ENCODE measurements around the gene UNC5C.

DNA sequence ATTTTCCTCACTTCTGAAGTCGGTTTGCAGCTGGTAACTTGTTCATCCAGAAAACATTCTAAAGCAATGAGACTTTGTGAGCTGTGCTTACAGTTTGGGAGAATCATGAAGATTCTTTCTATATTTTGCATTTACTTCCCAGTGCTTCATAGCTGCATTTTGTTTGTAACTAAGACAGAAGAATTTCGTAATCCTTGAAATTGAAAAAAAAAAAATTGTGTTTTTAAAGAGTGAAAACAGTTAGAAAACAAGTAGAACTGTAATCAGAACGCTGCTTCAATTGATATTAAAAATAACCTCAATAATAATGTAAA lies 392.4 kb downstream of the UNC5C start:
- TF ChIP-seq FOXK2 (IDR thresholded peaks at IDR 0.05), result no peak
- TF ChIP-seq NR2C2 (IDR thresholded peaks at IDR 0.05; ENCODE audit: borderline replicate concordance, control insufficient read depth, insufficient read length, low read depth), result no peak
- TF ChIP-seq, protein P1, sequence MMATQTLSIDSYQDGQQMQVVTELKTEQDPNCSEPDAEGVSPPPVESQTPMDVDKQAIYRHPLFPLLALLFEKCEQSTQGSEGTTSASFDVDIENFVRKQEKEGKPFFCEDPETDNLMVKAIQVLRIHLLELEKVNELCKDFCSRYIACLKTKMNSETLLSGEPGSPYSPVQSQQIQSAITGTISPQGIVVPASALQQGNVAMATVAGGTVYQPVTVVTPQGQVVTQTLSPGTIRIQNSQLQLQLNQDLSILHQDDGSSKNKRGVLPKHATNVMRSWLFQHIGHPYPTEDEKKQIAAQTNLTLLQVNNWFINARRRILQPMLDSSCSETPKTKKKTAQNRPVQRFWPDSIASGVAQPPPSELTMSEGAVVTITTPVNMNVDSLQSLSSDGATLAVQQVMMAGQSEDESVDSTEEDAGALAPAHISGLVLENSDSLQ (IDR thresholded peaks at IDR 0.05), result no peak
- TF ChIP-seq, protein P2, sequence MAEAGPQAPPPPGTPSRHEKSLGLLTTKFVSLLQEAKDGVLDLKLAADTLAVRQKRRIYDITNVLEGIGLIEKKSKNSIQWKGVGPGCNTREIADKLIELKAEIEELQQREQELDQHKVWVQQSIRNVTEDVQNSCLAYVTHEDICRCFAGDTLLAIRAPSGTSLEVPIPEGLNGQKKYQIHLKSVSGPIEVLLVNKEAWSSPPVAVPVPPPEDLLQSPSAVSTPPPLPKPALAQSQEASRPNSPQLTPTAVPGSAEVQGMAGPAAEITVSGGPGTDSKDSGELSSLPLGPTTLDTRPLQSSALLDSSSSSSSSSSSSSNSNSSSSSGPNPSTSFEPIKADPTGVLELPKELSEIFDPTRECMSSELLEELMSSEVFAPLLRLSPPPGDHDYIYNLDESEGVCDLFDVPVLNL (IDR thresholded peaks at IDR 0.05; ENCODE audit: low read depth, low read length), result no peak
- TF ChIP-seq ZNF384 (IDR thresholded peaks at IDR 0.05; ENCODE audit: borderline replicate concordance, low read depth, low read length), result no peak
- TF ChIP-seq EP300 (IDR thresholded peaks at IDR 0.05; ENCODE audit: borderline replicate concordance in 1 of 2, control insufficient read depth in 1 of 2, low read depth in 2 of 2, low read length in 2 of 2), result no peak
- TF ChIP-seq, protein P3, sequence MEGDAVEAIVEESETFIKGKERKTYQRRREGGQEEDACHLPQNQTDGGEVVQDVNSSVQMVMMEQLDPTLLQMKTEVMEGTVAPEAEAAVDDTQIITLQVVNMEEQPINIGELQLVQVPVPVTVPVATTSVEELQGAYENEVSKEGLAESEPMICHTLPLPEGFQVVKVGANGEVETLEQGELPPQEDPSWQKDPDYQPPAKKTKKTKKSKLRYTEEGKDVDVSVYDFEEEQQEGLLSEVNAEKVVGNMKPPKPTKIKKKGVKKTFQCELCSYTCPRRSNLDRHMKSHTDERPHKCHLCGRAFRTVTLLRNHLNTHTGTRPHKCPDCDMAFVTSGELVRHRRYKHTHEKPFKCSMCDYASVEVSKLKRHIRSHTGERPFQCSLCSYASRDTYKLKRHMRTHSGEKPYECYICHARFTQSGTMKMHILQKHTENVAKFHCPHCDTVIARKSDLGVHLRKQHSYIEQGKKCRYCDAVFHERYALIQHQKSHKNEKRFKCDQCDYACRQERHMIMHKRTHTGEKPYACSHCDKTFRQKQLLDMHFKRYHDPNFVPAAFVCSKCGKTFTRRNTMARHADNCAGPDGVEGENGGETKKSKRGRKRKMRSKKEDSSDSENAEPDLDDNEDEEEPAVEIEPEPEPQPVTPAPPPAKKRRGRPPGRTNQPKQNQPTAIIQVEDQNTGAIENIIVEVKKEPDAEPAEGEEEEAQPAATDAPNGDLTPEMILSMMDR (IDR thresholded peaks at IDR 0.05 in 2 of 3, conservative IDR thresholded peaks at IDR 0.05 in 1 of 3; ENCODE audit: control insufficient read depth in 2 of 3, extremely low read depth in 1 of 3, insufficient read depth in 1 of 3, low read depth in 3 of 3, low read length in 3 of 3), result no peak
- TF ChIP-seq TAF1 (IDR thresholded peaks at IDR 0.05; ENCODE audit: borderline replicate concordance, low read depth, low read length), result no peak
- TF ChIP-seq, protein P4, sequence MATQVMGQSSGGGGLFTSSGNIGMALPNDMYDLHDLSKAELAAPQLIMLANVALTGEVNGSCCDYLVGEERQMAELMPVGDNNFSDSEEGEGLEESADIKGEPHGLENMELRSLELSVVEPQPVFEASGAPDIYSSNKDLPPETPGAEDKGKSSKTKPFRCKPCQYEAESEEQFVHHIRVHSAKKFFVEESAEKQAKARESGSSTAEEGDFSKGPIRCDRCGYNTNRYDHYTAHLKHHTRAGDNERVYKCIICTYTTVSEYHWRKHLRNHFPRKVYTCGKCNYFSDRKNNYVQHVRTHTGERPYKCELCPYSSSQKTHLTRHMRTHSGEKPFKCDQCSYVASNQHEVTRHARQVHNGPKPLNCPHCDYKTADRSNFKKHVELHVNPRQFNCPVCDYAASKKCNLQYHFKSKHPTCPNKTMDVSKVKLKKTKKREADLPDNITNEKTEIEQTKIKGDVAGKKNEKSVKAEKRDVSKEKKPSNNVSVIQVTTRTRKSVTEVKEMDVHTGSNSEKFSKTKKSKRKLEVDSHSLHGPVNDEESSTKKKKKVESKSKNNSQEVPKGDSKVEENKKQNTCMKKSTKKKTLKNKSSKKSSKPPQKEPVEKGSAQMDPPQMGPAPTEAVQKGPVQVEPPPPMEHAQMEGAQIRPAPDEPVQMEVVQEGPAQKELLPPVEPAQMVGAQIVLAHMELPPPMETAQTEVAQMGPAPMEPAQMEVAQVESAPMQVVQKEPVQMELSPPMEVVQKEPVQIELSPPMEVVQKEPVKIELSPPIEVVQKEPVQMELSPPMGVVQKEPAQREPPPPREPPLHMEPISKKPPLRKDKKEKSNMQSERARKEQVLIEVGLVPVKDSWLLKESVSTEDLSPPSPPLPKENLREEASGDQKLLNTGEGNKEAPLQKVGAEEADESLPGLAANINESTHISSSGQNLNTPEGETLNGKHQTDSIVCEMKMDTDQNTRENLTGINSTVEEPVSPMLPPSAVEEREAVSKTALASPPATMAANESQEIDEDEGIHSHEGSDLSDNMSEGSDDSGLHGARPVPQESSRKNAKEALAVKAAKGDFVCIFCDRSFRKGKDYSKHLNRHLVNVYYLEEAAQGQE (IDR thresholded peaks at IDR 0.05; ENCODE audit: low read depth, low read length), result no peak
- TF ChIP-seq ZZZ3 (IDR thresholded peaks at IDR 0.05; ENCODE audit: control insufficient read depth, insufficient read length, low read depth), result no peak
- no peak for TF ChIP-seq RCOR1 (conservative IDR thresholded peaks at IDR 0.05; ENCODE audit: low read depth, low read length)

All from GM12878 (cell line).